SK-N-DZ (cell line): ENCODE data around the gene TNC.

ENCODE experiments used
- DNase-seq: peaks from one replicate; pipeline ENCODE4 v3.0.0-alpha.2; 2015; ENCODE audit warnings: low spot score

The TNC gene

GRCh38 chr9:114972510-114973136 lies 145.3 kb downstream of the TNC start:
- no peak for DNase-seq
